Transverse colon (tissue), 3 donors: ENCODE measurements around the gene MT1HL1.
"Not testable (repeated sequence)": the region's sequence is repeated elsewhere in the genome, so short reads cannot be mapped to it uniquely, and the experiment has no call there.

Source experiments
- CTCF ChIP-seq, 5 experiments: fragments of 200-600 bp in 3 of 5; fragments of 450-650 bp in 2 of 5; sonication (generic) in 3 of 5; IDR thresholded peaks; 1 replicate in 2 of 5; 2 replicates in 3 of 5; pipeline ENCODE4 v1.5.1; 2016 to 2017; ENCODE audit warnings: antibody characterized with exemption in 5 of 5, inconsistent platforms in 3 of 5, mild to moderate bottlenecking in 2 of 5, moderate library complexity in 1 of 5
- EP300 ChIP-seq: sonication (generic); formaldehyde crosslinking; IDR thresholded peaks from one replicate; pipeline ENCODE4 v1.6.1; 2017; ENCODE audit warnings: antibody characterized with exemption, low read depth
- POLR2A ChIP-seq: fragments of 450-650 bp; IDR thresholded peaks from one replicate; pipeline ENCODE4 v1.6.1; 2016; ENCODE audit warnings: antibody characterized with exemption, mild to moderate bottlenecking, moderate library complexity

- not testable (repeated sequence) for TF ChIP-seq POLR2A; CTCF (IDR thresholded peaks at IDR 0.05); EP300
These were observed 30.2 kb downstream of the MT1HL1 start for GRCh38 chr1:236974025-236974424.
